HG03066 (cell line): ENCODE data around the gene CCDC78.

Experiments used
- ATAC-seq: cut with Tn5 transposase; IDR thresholded peaks from one replicate; pipeline ENCODE4 v1.9.1; 2021; ENCODE audit warnings: low read depth; ENCODE audit not compliant: unreplicated experiment

The CCDC78 gene

DNA sequence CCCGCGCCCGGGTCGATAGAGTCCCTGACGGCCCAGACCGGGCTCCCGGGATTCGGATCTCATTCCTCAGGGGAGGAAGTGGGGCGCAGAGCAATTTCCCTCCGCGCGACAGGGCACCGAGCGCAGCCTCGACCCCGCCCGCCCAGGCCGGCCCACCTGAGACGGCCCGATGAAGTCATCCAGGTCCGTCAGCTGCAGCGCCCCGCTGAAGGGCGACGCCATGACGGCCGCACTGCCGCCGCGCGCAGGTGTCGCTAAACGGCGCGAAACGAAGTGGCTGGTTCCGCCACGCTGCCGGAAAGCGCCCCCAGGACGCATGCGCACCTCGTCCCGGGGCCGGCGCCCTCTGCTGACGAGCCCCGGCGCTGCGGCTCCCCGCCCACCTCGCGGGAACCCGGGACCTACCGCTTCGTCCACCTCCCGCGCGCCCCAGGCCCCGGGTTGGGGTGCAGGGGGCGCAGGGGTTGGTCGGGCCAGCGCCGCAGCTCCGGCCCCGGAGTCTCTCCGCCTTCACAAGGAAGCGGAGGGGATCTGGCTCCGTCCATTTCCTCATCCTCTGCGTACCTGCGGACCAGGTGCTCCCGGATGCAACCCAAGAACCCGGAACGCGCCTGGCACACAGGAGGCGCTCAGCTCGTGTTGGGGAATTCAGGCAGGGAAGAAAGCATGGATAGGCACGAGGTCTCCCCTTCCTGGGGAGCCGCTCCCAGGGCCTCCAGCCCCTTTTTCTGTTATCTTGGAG lies 14.7 kb upstream of the CCDC78 start, which contains the start of gene CIAO3:
Gene CIAO3, minus strand, starts transcription at position 234 of the 742 bp plus-strand sequence. Its CDS starts 12 bp downstream, at position 222.
- ATAC-seq, result peak; percentile 44

DNA sequence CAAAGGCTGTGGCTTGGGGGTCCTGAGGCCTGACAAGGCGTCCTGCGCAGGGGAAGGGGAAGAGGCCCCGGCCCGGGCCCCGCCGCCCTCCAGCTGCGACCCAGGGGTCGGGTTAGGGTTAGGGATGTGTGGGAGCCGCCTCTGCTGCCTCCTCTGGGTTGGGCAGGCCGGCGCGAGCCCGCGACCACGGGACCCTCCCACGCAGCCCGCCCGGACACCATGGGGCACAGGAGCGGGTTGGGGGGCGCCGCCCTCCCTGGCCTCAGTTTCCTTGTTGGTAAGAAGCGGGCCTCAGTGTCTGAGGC lies 14.2 kb upstream of the CCDC78 start:
- no peak for ATAC-seq

- ATAC-seq, result no peak
Measured at GRCh38 chr16:739560-740458, 13.6 kb upstream of the CCDC78 start.

GRCh38 chr16:736936-737481 lies 10.8 kb upstream of the CCDC78 start:
- no peak for ATAC-seq

DNA sequence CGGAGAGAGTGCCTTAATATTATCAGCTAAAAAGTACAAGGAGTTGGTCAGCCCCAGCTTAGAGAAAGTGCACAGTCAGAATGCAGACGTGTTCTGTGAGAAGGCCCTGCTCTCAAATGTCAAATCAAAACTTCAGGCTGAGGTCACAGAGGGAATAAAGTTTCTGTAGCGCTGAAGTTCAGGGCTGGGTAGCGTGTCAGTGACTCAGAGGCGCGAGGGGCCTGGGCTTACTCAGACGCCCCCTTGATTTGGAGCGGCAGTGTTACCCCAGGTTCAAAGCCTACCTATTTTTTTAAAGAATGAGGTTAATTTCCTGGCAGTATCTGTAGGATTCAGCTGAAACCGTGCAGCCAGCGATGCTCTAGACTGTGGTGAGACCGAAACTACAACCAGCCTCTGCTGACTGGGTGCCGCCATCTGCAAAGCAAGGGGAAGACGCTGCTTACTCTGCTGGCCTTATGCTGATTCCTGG lies 9.8 kb upstream of the CCDC78 start:
- peak; percentile 39 for ATAC-seq

DNA sequence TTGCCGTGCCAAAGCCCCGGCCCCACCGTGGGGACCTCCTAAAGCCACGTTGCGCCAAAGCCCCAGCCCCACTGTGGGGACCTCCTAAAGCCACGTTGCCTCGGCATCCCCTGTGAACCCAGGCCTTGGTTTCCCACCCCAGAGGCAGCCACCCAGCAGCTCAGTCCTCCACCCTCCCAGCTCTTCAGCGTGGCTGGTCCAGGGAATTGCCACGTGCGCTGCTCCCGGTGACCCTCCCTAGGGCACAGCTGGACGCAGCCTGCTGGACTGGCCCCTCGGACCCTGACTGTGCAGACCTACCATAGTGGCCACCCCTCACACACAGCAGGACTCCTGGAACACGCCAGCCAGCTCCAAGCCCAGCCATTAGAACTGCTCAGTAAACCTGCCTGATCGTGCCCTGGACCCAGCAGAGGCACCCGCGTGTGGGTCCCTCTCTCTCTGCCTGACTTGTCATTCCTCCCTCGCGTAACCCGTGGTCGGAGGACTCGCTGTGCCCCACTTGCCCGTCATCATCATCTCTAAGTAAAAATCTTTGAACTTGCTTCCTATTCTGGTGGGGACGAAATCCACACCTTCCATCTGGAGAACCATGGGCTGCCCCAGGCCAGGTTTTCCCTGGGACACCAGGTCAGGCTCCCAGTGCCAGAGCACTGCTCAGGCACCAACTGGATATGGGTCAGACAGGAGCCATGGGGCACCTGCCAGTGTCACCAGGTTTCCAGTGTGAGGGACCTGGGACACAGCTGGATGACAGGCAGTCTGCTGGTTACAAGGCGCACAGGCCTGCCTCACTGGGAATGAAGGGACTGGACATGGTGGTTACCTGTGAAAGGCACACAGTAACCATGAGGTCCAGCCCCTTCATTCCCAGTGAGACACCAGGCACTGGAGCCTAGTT lies 9.0 kb upstream of the CCDC78 start:
- ATAC-seq, result no peak

DNA sequence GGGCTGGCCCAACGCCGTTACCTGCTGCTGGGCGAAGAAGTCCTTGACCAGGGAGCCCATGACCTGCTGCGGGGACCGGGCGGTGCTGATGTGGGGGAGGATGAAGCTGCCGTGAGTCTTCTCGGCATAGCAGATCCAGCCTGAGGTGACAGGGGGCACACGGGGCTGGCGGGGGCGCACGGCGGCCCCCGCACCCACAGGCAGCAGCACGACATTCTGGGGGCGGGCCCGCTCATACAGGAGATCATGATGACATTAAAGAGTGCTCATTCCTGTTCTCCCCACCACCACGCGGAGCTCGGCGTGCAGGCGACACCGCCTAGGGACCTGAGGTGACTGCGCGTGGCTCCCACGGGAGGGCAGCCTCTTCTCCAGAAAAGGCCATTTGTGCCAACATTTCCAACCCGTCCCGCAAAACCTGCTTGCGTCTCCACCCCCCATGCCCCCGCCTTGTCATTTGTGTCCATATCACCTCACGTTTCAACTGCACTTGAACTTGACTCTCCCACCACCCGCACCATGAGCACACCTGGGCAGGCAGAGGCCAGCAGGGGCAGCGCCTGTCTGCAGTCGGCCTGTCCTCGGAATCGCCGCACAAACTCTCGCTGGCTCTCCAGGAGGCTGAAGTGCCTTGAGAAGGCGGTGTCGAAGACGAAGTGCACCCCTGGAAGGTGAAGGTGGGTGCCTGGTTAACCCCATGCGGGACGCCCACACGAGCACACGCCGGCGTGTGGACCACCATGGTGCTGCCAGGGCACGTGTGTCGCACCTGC lies 8.2 kb upstream of the CCDC78 start:
- no peak for ATAC-seq

GRCh38 chr16:733382-734207 lies 7.4 kb upstream of the CCDC78 start:
- ATAC-seq, result no peak

DNA sequence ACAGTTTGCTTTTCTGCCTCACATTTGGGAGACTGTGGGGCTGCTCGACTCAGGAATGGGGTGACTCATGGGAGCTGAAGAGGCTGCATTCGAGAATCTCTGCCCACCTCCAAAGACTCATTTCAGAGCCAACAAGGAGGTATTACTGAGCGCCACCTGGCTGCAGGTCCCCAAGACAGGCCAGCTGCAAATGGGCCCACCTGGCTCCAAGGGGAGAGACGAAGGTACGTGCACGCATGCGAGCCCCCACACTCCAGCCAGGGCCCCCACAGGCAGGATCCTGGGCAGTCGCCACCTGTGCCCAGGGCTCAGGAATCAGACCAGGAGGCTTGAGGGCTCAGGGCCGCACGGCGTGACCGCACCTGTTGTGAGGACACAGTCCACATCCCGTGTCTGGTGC lies 6.7 kb upstream of the CCDC78 start:
- no peak for ATAC-seq

DNA sequence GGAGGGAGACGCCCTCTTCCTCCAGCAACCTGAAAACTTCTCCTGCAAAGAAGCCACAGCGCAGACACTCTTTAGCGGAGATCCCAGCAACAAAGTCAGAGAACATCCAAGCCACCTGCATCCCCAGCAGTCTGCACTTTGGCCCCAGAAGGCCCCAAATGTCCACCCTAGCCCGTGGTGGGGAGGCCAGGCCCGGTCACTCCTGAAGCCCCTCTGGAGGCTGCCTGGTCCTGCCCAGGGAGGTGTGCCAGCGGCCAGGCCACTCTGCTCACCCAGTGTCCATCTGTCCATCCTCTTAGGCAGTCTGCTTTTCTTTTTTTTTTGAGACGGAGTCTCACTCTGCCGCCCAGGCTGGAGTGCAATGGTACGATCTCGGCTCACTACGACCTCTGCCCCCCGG lies 6.1 kb upstream of the CCDC78 start:
- ATAC-seq, result no peak

DNA sequence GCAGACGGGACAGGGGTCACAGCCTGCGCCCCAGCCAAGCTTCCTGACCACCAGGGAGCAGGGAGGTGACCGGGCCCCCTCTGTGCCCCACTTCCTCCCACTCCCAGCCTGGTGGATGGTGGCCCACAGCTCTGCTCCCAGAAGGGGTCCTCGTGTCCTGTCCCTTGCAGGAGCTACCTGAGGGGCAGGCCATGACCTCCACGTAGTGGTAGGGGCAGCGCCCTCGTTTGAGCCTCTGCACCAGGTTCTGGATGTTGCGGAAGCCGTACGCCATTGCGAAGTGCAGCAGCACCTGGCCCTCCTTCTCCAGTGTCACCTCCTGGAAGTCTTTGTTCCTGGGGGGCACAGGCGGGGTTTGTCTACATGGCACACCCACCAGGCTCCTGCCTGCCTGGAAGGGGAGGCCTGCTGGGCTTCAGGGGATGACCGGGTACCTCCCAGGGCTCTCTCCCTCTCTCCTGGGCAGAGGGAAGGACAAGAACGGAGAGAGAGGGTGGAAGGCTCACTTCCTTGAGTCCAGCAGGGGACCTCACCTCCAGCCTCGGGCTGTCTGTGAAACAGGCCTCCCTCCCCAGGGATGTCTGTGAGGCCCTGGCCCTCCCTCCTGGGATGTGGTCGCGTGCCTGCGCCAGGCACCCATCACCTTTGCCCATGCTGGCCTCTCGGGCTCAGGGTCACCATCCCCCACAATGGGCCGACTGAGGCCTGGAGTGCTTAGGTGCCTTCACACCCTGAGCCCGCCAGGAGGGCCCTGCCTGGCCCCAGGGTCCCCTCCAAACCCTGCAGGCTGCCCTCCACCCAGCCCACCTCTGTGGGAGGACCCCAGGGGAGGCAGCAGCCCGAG lies 4.6 kb upstream of the CCDC78 start:
- ATAC-seq, result no peak

DNA sequence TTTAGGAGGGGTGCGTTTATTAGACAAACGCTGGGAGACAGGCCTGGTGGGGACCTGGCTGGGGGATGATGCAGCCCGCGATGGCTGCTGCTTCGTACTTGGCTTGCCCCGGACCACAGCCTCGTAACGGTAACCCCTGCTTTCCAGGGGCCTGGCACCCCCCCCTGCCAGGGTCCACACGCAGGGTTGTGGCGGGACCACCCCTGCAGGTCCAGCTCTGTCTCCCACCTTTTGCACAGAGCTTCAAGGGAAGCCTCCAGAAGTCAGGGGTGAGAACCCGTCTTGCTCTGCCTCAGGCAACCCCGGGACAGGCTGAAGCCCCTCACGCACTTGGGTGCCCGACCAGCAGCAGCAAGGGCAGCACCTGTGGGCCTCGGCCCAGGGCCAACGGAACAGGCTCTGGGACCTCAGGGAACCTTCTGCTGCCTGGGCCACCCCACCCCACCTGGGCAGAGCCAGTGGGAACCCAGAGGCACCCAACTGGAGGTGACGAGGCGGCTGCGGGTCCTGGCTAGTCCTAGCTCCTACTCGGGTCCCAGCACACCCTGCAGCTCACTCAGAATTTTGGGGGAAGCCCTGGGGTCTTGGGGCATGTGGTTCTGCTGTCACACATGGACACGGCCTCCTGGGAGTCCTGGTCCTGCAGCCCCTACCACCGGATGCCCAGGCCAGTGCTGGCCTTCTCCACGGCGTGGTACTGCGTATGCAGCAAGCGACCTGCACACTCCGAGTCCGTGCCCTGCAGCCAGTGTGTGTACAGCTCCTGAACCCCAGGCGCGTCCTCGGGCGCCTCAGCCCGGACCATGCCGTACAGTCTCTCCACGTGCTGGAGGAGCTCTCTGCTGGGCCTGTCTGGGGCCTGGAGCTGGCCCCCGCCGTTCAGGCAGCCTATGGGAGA lies 3.8 kb upstream of the CCDC78 start:
- ATAC-seq, result no peak

DNA sequence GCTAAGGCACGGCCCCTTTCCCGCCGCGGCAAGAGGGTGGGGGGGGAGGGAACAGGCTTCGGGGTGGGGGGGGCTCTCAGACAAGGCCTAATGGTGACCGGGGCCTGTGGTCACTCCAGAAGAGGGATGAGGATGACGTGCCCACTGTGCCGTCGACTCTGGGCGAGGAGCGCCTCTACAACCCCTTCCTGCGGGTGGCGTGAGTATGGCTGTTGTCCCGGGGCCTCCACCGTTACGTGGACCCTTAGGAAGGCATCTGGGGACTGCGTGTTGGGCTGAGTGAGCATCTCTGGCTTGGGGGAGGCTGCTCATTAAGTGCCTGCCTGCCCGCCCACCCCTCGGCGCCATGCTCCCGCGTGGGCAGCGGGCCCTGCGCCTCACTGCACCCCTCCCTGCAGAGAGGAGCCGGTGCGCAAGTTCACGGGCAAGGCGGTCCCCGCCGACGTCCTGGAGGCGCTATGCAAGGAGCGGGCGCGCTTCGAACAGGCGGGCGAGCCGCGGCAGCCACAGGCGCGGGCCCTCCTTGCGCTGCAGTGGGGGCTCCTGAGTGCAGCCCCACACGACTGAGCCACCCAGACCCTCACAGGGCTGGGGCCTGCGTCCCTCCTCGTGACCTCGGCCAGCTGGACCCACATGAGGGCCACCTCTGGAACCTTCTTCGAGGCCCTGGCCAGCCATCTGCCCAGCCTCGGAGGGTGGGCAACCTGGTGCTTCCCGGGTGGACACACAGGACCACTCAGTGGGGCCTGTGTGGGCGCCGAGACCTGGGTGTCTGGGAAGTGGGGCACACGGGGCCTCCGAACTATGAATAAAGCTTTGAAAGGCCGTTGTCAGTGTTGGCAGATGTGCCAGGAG lies 2.9 kb upstream of the CCDC78 start:
- ATAC-seq, result no peak

GRCh38 chr16:728131-728889 lies 2.1 kb upstream of the CCDC78 start:
- peak; percentile 41 for ATAC-seq

GRCh38 chr16:727291-727977 lies 1.2 kb upstream of the CCDC78 start:
- ATAC-seq, result peak; percentile 5
